Measurements from ENCODE around the gene TCF7L2.

TCF7L2 gene

GRCh38 chr10:113047605-113047962, 97.5 kb downstream of the TCF7L2 start:
- H3K79me2 ChIP-seq (ENCODE audit: insufficient read depth, low read length) = no peaks in the 10 kb centered on the region
- no peak overlapping the region for H3K4me3 ChIP-seq (ENCODE audit: insufficient read depth, low read length, poor library complexity, severe bottlenecking)
- H3K36me3 ChIP-seq (ENCODE audit: low read length) = no peaks in the 10 kb centered on the region
- no peak overlapping the region for H3K4me2 ChIP-seq (ENCODE audit: low read depth, low read length, poor library complexity, severe bottlenecking)
- H4K20me1 ChIP-seq (ENCODE audit: low read depth, low read length) = no peaks in the 10 kb centered on the region
- 0 out of 2 replicates have a peak, but pooled peaks cover 3% of the 10 kb centered on the region for H3K27me3 ChIP-seq (ENCODE audit: low read length)
- no peak overlapping the region for H3K27ac ChIP-seq (ENCODE audit: low read depth, low read length)
- H3F3A ChIP-seq (ENCODE audit: insufficient read depth) = no peaks in the 10 kb centered on the region
- H3K9me3 ChIP-seq (ENCODE audit: insufficient read depth, low read length) = no peaks in the 10 kb centered on the region
- no peak overlapping the region for H2AFZ ChIP-seq (ENCODE audit: low read depth, low read length, severe bottlenecking)
- no peak overlapping the region for H3K9ac ChIP-seq (ENCODE audit: low read length)
- TF ChIP-seq EZH2phosphoT487 (conservative IDR thresholded peaks at IDR 0.05; ENCODE audit: low read length) = no peak
- no peak for TF ChIP-seq CTCF (IDR thresholded peaks at IDR 0.05; ENCODE audit: insufficient read depth, low read length, poor library complexity, severe bottlenecking)
- no peaks in the 10 kb centered on the region for H3K9me2 ChIP-seq (replicated peaks; ENCODE audit: insufficient read depth, low read length)

- H3F3A ChIP-seq (ENCODE audit: insufficient read depth) = no peaks in the 10 kb centered on the region
- no peaks in the 10 kb centered on the region for H4K20me1 ChIP-seq (ENCODE audit: low read depth, low read length)
- H3K4me3 ChIP-seq (ENCODE audit: insufficient read depth, low read length, poor library complexity, severe bottlenecking) = no peak overlapping the region
- no peak overlapping the region for H2AFZ ChIP-seq (ENCODE audit: low read depth, low read length, severe bottlenecking)
- H3K27ac ChIP-seq (ENCODE audit: low read depth, low read length) = no peak overlapping the region
- no peaks in the 10 kb centered on the region for H3K9me3 ChIP-seq (ENCODE audit: insufficient read depth, low read length)
- no peak overlapping the region for H3K9ac ChIP-seq (ENCODE audit: low read length)
- H3K36me3 ChIP-seq (ENCODE audit: low read length) = no peaks in the 10 kb centered on the region
- H3K4me2 ChIP-seq (ENCODE audit: low read depth, low read length, poor library complexity, severe bottlenecking) = no peak overlapping the region
- H3K9me2 ChIP-seq (replicated peaks; ENCODE audit: insufficient read depth, low read length) = no peaks in the 10 kb centered on the region
- no peaks in the 10 kb centered on the region for H3K79me2 ChIP-seq (ENCODE audit: insufficient read depth, low read length)
- 0 out of 2 replicates have a peak, but pooled peaks cover 3% of the 10 kb centered on the region for H3K27me3 ChIP-seq (ENCODE audit: low read length)
- TF ChIP-seq CTCF (IDR thresholded peaks at IDR 0.05; ENCODE audit: insufficient read depth, low read length, poor library complexity, severe bottlenecking) = no peak
These were observed 98.1 kb downstream of the TCF7L2 start for GRCh38 chr10:113047963-113048781.

DNA sequence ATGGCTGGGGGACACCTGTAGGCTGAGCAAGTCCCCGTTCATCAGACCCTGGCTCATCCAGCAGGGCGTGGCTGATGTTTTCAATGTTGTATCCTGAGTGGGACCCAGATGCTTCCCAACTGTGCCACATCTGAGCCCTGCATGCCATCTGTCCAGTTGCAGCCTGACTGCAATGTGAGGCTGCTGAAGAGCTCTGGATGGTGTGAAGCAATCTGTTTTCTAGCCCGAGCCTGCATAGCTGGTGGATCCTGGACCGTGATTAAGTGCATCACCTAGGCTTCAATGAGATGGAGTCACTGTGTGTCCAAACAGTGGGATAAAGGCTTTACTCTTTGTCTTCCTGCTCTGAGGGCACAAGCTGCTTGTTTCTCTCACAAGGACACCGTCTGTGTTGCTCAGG, 99.8 kb downstream of the TCF7L2 start:
- no peak overlapping the region for H3K9ac ChIP-seq (ENCODE audit: low read length)
- H3K27ac ChIP-seq (ENCODE audit: low read depth, low read length) = no peak overlapping the region
- H3K79me2 ChIP-seq (ENCODE audit: insufficient read depth, low read length) = no peaks in the 10 kb centered on the region

More for the DNA sequence above, 99.8 kb downstream of the TCF7L2 start:
- Histone ChIP-seq H3K4me3 (ENCODE audit: insufficient read depth, low read length, poor library complexity, severe bottlenecking) (no peak overlapping the region), H4K20me1 (ENCODE audit: low read depth, low read length) (no peaks in the 10 kb centered on the region), H3K9me2 (replicated peaks; ENCODE audit: insufficient read depth, low read length) (no peaks in the 10 kb centered on the region), H3K36me3 (ENCODE audit: low read length) (no peaks in the 10 kb centered on the region), H3K9me3 (ENCODE audit: insufficient read depth, low read length) (no peaks in the 10 kb centered on the region), H3K4me2 (ENCODE audit: low read depth, low read length, poor library complexity, severe bottlenecking) (no peak overlapping the region), H2AFZ (ENCODE audit: low read depth, low read length, severe bottlenecking) (no peak overlapping the region), H3K27me3 (ENCODE audit: low read length) (0 out of 2 replicates have a peak, but pooled peaks cover 3% of the 10 kb centered on the region), H3F3A (ENCODE audit: insufficient read depth) (no peaks in the 10 kb centered on the region)
- TF ChIP-seq EZH2phosphoT487 (conservative IDR thresholded peaks at IDR 0.05; ENCODE audit: low read length) = no peak

Measured in SU-DHL-6 (cell line).